ENCODE results near the gene SOX6. TPM values are rescaled to one million over a fixed set of nuclear protein-coding genes. Genes with fewer than 3 reads are reported as not detected.

Gene SOX6
- total RNA-seq, 1 experiment from 2014 or later = not detected

DNA sequence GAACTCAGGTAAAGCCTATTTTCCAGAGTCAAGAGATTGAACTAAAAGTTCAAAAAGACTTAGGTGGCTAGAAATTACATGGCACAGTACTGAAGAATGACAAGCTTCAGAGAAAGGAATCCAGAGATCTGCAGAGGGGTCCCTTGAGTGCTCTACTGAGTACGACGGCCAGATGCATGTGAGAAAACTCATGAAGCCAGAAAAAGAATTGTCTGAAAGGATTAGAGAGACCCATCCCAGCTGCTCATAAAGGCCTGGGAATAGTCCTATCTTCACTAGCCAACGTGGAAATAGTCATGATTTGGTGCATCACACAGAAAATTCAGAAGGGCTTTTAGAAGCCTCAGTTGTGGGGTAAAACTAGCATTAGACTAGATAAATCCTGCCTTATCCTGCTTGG is 91.3 kb downstream of the SOX6 start:
- Mint-ChIP-seq H3K9me3 (peaks cover 0 to 2% of the 10 kb centered on the region in 2 experiments; a peak in 2 of 5 replicates), H3K36me3 (ENCODE audit: insufficient read depth in 1 of 3, low read depth in 3 of 3) (no peaks in the 10 kb centered on the region), H3K27ac (no peak overlapping the region), H3K4me1 (no peaks in the 10 kb centered on the region), H3K27me3 (ENCODE audit: low read depth) (no peaks in the 10 kb centered on the region; the same call in 1 of the 2 replicates), H3K4me3 (no peak overlapping the region)
- H2BK15ac ChIP-seq (ENCODE audit: low read depth, low read length) = no peak overlapping the region
- no peak overlapping the region for H2BK5ac ChIP-seq (ENCODE audit: insufficient read length, low read length)
- H3K79me2 ChIP-seq (ENCODE audit: insufficient read depth, low read length) = no peaks in the 10 kb centered on the region
- no peak overlapping the region for H3K14ac ChIP-seq (ENCODE audit: insufficient read depth, low read length)
- TF ChIP-seq, protein P1, sequence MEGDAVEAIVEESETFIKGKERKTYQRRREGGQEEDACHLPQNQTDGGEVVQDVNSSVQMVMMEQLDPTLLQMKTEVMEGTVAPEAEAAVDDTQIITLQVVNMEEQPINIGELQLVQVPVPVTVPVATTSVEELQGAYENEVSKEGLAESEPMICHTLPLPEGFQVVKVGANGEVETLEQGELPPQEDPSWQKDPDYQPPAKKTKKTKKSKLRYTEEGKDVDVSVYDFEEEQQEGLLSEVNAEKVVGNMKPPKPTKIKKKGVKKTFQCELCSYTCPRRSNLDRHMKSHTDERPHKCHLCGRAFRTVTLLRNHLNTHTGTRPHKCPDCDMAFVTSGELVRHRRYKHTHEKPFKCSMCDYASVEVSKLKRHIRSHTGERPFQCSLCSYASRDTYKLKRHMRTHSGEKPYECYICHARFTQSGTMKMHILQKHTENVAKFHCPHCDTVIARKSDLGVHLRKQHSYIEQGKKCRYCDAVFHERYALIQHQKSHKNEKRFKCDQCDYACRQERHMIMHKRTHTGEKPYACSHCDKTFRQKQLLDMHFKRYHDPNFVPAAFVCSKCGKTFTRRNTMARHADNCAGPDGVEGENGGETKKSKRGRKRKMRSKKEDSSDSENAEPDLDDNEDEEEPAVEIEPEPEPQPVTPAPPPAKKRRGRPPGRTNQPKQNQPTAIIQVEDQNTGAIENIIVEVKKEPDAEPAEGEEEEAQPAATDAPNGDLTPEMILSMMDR (conservative IDR thresholded peaks at IDR 0.05) = no peak
- no CpG with 5 or more reads among the region's 3 CpGs for WGBS (ENCODE audit: extremely low coverage, insufficient read length, low lambda C conversion rate)
- no peak overlapping the region for H3K27ac ChIP-seq (ENCODE audit: insufficient read length, low read depth, low read length)
- no peak overlapping the region for H4K91ac ChIP-seq (ENCODE audit: insufficient read length, low read depth, low read length)
- no peak overlapping the region for H2BK120ac ChIP-seq (ENCODE audit: low read depth, low read length, poor library complexity, severe bottlenecking)
- H3K4ac ChIP-seq (ENCODE audit: low read depth, low read length) = no peak overlapping the region
- no peaks in the 10 kb centered on the region for H3K79me1 ChIP-seq (ENCODE audit: insufficient read depth, low read depth, low read length, poor library complexity, severe bottlenecking)
- no peak overlapping the region for H2BK12ac ChIP-seq (ENCODE audit: insufficient read length, low read depth, low read length)
- no peaks in the 10 kb centered on the region for H3K4me1 ChIP-seq (ENCODE audit: insufficient read depth, low read length)
- no peak overlapping the region for H4K5ac ChIP-seq (ENCODE audit: insufficient read length, low read depth, low read length)
- H3K9me3 ChIP-seq (ENCODE audit: control insufficient read depth, low read depth, low read length) = no peaks in the 10 kb centered on the region
- no peak overlapping the region for H3K56ac ChIP-seq (ENCODE audit: insufficient read length, low read depth, low read length)
- H3K4me2 ChIP-seq (ENCODE audit: insufficient read depth, insufficient read length, low read length) = no peak overlapping the region
- no peak overlapping the region for H3T11ph ChIP-seq (ENCODE audit: low read length)
- no peak overlapping the region for H2AK5ac ChIP-seq (ENCODE audit: insufficient read length, low read length)
- no peaks in the 10 kb centered on the region for H3K27me3 ChIP-seq (ENCODE audit: insufficient read depth, low read length)
- H3K18ac ChIP-seq (ENCODE audit: insufficient read length, low read depth, low read length) = no peak overlapping the region
- no peaks in the 10 kb centered on the region for H4K20me1 ChIP-seq (ENCODE audit: control insufficient read depth, insufficient read depth, insufficient read length)
- no peaks in the 10 kb centered on the region for H3K23me2 ChIP-seq (ENCODE audit: insufficient read length, low read depth, low read length, poor library complexity, severe bottlenecking)
- DNase-seq = no peak
- H3K23ac ChIP-seq (ENCODE audit: insufficient read length, low read depth, low read length) = no peak overlapping the region
- H2AFZ ChIP-seq (ENCODE audit: low read length) = no peak overlapping the region
- no peak overlapping the region for H4K8ac ChIP-seq (replicated peaks; ENCODE audit: insufficient read length, low read depth, low read length)
- H2BK20ac ChIP-seq (ENCODE audit: low read depth, low read length, poor library complexity, severe bottlenecking) = no peak overlapping the region
- no peak overlapping the region for H3K9ac ChIP-seq (ENCODE audit: extremely low read depth, insufficient read length, low read length)
